Raji (cell line): ENCODE results near the gene PCP4L1.

ENCODE experiments used
- POLR2A ChIP-seq: IDR thresholded peaks from 2 replicates; pipeline ENCODE4 v1.6.1; 2011; ENCODE audit warnings: low read depth, low read length, control low read depth; ENCODE audit not compliant: insufficient read depth

Gene PCP4L1

GRCh38 chr1:161300478-161300877 lies 41.9 kb downstream of the PCP4L1 start:
- no peak for TF ChIP-seq POLR2A

DNA sequence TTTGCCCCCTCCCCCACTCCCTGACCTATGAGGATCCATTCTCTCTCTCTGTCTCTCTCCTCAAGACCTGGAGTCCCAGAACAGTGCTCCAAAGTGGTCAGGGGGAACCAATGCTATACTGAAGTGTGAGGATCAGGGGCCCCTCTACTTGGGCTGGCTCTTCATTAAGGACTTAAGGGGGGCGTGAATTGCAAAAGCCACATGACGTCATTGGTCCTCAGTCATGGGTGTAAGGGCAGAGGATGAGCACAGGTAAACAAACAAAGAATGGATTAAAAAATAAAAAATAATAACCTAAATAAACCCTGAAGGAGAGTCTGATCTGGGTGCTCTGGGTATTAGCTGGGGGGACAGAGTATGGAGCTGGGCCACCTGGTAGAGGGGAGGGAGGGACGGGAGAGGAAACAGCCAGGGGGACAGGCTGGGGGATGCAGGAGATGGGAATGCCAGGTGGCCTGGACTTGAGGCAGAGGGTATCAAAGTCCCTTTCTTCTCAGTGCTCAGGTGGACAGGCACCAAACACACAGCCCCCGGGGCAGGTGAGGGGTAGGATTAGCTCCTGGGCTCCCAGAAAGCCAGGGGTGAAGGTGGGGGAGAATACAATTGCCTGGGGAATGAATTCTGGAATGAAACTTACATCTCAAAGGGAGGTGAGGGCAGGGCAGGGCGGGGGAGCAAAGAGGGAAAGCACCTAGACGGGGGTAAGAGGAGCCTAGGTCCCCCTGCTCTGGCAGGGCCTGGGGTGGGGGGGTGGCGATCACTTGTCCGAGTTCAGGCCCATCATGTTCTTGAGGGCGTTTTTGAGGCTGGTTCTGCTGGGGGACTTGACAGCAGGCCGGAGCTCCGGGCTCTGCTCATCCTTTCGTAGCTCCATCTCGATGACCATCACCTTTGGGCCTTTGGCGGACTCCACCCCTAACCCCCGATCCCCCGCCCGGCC lies 46.7 kb downstream of the PCP4L1 start:
- no peak for TF ChIP-seq POLR2A

GRCh38 chr1:161305867-161306519 lies 47.4 kb downstream of the PCP4L1 start:
- TF ChIP-seq POLR2A: peak; percentile 84

- TF ChIP-seq POLR2A: 0 out of 2 replicates have a peak, but pooled peaks have one; percentile 27
Measured at GRCh38 chr1:161307230-161307768, 48.8 kb downstream of the PCP4L1 start.

GRCh38 chr1:161307892-161308638 lies 49.5 kb downstream of the PCP4L1 start:
- no peak for TF ChIP-seq POLR2A

DNA sequence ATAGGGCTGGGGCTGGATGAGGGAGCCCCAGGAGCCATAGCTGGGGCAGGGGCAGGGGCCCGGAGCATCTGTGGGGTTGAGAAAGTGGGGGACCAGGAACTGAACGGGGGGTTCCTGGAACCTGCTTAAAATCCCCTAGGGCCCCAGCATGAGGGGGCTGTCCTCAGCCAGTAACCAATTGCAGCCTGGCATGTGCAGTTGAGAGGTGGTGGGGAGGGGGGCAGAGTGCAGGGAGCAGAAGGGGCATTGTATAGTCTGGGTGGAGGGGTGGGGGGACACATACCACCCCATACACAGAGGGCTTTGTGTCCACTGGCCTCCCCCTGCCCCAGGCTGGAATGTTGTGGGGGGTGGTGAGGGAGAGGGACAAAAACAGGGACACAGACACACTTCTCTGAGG lies 51.3 kb downstream of the PCP4L1 start, which contains the start of gene MPZ:
Gene MPZ (minus strand): TSS at position 101 of the 400 bp plus-strand sequence. CDS start 63 bp downstream, at position 38.
- no peak for TF ChIP-seq POLR2A

DNA sequence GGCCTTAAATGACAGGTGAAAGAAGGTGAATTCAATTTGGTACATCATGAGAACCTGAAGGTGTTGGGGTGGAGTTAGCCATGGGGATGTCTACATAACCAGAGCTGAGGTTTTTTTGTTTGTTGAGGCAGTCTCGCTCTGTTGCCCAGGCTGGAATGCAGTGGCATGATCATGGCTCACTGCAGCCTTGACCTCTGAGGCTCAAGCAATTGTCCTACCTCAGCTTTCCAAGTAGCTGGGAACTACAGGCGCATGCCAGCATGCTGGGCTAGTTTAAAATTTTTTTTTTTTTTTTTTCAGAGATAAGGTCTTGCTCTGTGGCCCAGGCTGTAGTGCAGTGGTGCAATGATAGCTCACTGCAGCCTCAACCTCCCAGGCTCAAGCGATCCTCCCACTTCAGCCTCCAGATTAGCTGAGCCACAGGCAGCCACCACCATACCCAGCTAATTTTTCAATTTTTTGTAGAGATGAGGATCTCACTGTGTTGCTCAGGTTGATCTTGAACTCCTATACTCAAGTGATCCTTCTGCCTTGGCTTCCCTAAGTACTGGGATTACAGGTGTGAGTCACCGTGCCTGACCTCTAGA lies 53.1 kb downstream of the PCP4L1 start:
- no peak for TF ChIP-seq POLR2A

GRCh38 chr1:161313554-161314200 lies 55.1 kb downstream of the PCP4L1 start:
- TF ChIP-seq POLR2A: no peak

DNA sequence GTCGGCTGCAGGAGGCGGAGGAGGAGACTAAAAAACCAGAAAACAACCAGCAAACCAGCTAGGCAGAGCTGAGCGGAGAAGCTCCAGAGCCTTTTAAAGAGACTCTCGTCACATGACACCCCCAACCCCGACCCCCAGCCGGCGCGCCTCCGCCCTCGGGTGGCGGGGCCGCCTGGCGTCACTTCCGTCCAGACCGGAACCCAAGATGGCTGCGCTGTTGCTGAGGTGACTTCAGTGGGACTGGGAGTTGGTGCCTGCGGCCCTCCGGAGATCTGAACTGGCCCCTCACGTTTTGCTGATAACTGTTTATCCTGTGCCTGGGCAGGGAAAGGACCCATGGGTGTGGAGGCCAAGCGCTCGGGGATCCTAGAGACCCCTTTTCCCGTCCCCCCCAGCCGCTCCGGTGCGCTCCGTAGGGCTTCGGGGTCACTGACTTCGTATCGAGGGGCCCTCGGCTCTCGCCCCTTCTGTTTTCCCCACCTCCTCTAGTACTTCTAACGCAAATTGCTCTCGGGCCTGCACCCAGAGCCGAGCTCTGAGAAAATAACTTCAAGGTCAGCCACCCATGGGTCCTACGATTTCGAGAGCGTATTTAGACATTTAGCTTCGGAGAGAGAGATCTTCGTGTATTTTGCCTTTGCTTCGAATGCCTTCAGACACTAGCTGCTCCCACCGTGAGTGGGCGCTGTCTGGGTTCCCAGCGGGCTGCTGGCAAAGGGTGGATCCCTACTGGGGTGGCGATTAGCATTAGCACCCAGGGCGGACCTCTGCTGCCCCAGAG lies 55.8 kb downstream of the PCP4L1 start, which contains the start of gene SDHC:
Gene SDHC (plus strand): TSS at position 181 of the 781 bp plus-strand sequence. CDS start 25 bp downstream, at position 206.
- peak; percentile 55 for TF ChIP-seq POLR2A

DNA sequence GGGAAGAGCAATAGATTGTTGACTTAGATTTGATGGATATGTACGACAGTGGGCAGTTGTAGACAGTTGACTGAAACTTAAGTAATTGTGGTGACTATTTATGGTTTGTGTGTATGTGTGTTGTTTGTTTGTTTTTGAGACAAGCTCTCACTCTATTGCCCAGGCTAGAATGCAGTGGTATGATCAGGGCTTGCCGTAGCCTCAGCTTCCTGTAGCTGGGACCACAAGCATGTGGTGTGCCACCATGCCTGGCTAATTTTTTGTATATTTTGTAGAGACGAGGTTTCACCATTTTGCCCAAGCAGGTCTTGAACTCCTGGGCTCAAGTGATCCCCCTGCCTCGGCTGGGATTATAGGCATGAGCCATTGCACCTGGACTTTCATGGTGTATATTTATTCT lies 65.5 kb downstream of the PCP4L1 start:
- no peak for TF ChIP-seq POLR2A

- no peak for TF ChIP-seq POLR2A
Measured at GRCh38 chr1:161330346-161330745, 71.8 kb downstream of the PCP4L1 start.

- TF ChIP-seq POLR2A: no peak
Measured at GRCh38 chr1:161333166-161333565, 74.6 kb downstream of the PCP4L1 start.
